GM13976 (cell line): ENCODE measurements around the gene BCAS3.
"Not testable (repeated sequence)": the region's sequence is repeated elsewhere in the genome, so short reads cannot be mapped to it uniquely, and the experiment has no call there.

Experiments used
- DNase-seq: peaks from one replicate; pipeline ENCODE4 v3.0.0; 2012; ENCODE audit warnings: low spot score
- CTCF ChIP-seq: IDR thresholded peaks from 2 replicates; pipeline ENCODE4 v1.5.1; 2012; ENCODE audit warnings: borderline replicate concordance, mild to moderate bottlenecking; ENCODE audit not compliant: insufficient read depth; ENCODE audit errors: extremely low read depth, missing control alignments, control extremely low read depth
- in situ Hi-C: fragments of 300-500 bp; cut with MboI; formaldehyde crosslinking; loops from one replicate; pipeline ENCODE4 v1.12.0; 2022; ENCODE audit warnings: low sequenced_read_pairs, mixed read lengths, inconsistent platforms; ENCODE audit not compliant: unreplicated experiment

The BCAS3 gene

GRCh38 chr17:61237275-61237674, 559.6 kb downstream of the BCAS3 start:
- in situ Hi-C loops = no loop called here
- no peak for TF ChIP-seq CTCF
- no peak for DNase-seq

- TF ChIP-seq CTCF = no peak
- in situ Hi-C loops = no loop called here
- no peak for DNase-seq
Measured at GRCh38 chr17:61238455-61238933, 560.8 kb downstream of the BCAS3 start.

- DNase-seq = no peak
- TF ChIP-seq CTCF = no peak
- in situ Hi-C loops = no loop called here
Measured at GRCh38 chr17:61239327-61239726, 561.7 kb downstream of the BCAS3 start.

- no peak for TF ChIP-seq CTCF
- DNase-seq = no peak
- in situ Hi-C loops = no loop called here
Measured at GRCh38 chr17:61239953-61240352, 562.3 kb downstream of the BCAS3 start.

- no peak for TF ChIP-seq CTCF
- no peak for DNase-seq
- in situ Hi-C loops = no loop called here
Measured at GRCh38 chr17:61240851-61241468, 563.3 kb downstream of the BCAS3 start.

- DNase-seq, in situ Hi-C loops: not testable (repeated sequence)
Measured at GRCh38 chr17:61244988-61245387, 567.3 kb downstream of the BCAS3 start.

- no peak for TF ChIP-seq CTCF
- in situ Hi-C loops = no loop called here
- no peak for DNase-seq
Measured at GRCh38 chr17:61245706-61246135, 568.1 kb downstream of the BCAS3 start.
